Effector memory CD4-positive, alpha-beta T cell (primary cell): ENCODE data around the gene STIL.

Source experiments
- DNase-seq, 3 donors: peaks; one replicate each; pipeline ENCODE4 v3.0.0-alpha.2; 2020
- H3K27ac ChIP-seq: 2 replicates; pipeline ENCODE4 v1.7.0; 2013; ENCODE audit warnings: mild to moderate bottlenecking, low read length, moderate library complexity; ENCODE audit not compliant: insufficient read depth, poor library complexity, severe bottlenecking
- H3K27me3 ChIP-seq: replicated peaks from 2 replicates; pipeline ENCODE4 v1.7.0; 2013; ENCODE audit warnings: mild to moderate bottlenecking, low read length; ENCODE audit not compliant: insufficient read depth, control insufficient read depth, poor library complexity, severe bottlenecking
- H3K36me3 ChIP-seq: 2 replicates; pipeline ENCODE4 v1.7.0; 2013; ENCODE audit warnings: mild to moderate bottlenecking, low read length, moderate library complexity; ENCODE audit not compliant: control insufficient read depth, insufficient read depth
- H3K4me1 ChIP-seq: 2 replicates; pipeline ENCODE4 v1.7.0; 2013; ENCODE audit warnings: low read length, mild to moderate bottlenecking; ENCODE audit not compliant: control insufficient read depth, insufficient read depth, poor library complexity, severe bottlenecking
- H3K4me3 ChIP-seq: 2 replicates; pipeline ENCODE4 v1.7.0; 2013; ENCODE audit warnings: low read length, low read depth, mild to moderate bottlenecking; ENCODE audit not compliant: insufficient read depth, poor library complexity, severe bottlenecking
- H3K9me3 ChIP-seq: 2 replicates; pipeline ENCODE4 v1.7.0; 2013; ENCODE audit warnings: mild to moderate bottlenecking, low read length, moderate library complexity; ENCODE audit not compliant: control insufficient read depth

The STIL gene

DNA sequence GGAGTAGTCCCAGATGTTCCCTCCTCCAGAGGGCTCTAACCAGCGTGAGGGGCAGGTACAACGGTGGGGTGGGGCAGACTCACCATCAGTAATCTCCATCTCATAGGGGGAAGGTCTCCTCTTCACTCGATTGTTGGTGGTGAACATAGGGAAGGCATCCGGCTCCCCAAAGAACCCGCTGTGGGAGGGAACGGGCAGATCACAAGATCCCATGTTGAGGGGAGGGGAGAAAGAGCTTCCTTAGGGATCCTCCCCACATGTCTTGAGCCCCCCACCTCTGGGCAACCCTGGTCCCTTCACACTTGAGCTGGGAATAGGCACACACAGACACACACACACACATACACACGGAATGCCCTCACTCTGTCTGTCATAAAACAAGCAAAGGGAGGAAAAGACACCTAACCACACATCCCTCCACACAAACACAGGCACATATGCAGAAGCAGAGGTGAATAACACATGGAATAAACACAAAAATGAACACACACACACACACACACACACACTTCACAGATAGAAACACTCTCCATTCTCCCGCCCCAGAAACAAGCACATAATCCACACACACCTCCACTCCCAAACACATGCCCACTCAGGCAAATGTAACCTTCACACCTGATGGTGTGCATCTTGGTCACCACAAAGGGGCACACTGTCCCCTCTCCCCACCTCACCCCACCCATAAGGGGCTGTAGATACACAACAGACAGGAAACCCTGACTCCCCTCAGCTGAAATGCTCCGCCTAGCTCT, 89.8 kb downstream of the STIL start:
- H3K4me3 ChIP-seq: no peak overlapping the region
- H3K27ac ChIP-seq: no peak overlapping the region
- no peaks in the 10 kb centered on the region for H3K36me3 ChIP-seq
- peaks cover 7% of the 10 kb centered on the region for H3K4me1 ChIP-seq
- peaks cover 56% of the 10 kb centered on the region for H3K27me3 ChIP-seq
- DNase-seq: no peak
- no peaks in the 10 kb centered on the region for H3K9me3 ChIP-seq

DNA sequence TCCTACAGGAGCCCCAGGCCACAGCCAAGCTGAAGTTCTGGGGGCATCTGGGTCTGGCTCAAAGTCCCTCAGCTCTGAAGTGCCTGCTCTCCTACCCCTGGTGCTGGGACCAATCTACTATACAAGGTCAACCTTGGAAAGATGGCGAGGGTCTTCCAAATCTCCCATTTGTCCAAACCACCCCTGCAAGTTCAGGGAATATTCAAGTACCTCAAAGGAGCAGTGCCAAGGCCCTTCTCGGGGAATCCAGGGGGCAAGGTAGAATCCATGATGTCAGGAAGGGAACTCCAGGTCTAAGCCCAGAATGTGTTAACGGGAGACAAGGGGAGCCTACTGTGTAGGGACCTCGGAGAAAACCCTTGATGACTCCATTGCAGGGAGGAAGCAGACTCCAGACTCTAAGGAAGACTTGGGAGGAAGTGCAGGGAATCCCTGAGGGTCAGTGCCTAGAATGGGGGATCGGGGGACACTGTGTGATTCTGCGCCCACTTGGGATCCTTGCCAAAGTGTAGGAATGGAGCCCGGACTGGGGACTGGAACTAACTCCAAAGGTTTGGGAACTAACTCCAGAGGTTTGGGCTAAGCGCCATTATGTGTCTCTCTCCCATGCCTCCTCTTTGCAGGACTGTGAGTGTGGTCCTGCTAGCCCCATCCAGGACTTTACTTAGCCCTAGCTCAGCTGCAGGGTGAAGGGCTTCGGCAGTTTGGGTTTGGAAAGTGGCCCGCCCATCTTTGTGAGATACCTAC, 90.6 kb downstream of the STIL start:
- DNase-seq: no peak
- Histone ChIP-seq H3K9me3 (no peaks in the 10 kb centered on the region), H3K4me3 (no peak overlapping the region), H3K27me3 (peaks cover 49% of the 10 kb centered on the region), H3K36me3 (no peaks in the 10 kb centered on the region), H3K4me1 (peaks cover 6% of the 10 kb centered on the region), H3K27ac (no peak overlapping the region)

DNA sequence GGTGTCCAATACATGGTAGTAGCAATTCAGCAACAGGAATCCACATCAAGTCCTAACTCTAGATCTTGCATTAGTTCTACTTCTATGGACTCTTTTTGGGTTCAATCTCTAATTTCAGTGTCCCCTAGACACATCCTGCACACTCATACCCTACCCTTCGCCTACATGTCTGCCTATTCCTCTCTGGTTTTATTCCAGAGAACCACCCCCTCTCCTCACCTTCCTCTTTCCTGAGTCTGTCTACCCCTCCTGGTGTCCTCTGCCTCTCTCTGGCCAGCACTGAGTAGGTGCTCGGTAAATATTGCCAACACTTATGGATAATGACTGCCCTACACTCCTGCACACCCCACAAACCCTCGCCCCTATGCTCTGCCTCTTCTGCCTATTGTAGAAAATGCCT, 91.5 kb downstream of the STIL start:
- Histone ChIP-seq H3K4me1 (peaks cover 6% of the 10 kb centered on the region), H3K9me3 (no peaks in the 10 kb centered on the region), H3K27me3 (peaks cover 40% of the 10 kb centered on the region), H3K36me3 (no peaks in the 10 kb centered on the region), H3K4me3 (no peak overlapping the region), H3K27ac (no peak overlapping the region)
- DNase-seq: no peak

DNA sequence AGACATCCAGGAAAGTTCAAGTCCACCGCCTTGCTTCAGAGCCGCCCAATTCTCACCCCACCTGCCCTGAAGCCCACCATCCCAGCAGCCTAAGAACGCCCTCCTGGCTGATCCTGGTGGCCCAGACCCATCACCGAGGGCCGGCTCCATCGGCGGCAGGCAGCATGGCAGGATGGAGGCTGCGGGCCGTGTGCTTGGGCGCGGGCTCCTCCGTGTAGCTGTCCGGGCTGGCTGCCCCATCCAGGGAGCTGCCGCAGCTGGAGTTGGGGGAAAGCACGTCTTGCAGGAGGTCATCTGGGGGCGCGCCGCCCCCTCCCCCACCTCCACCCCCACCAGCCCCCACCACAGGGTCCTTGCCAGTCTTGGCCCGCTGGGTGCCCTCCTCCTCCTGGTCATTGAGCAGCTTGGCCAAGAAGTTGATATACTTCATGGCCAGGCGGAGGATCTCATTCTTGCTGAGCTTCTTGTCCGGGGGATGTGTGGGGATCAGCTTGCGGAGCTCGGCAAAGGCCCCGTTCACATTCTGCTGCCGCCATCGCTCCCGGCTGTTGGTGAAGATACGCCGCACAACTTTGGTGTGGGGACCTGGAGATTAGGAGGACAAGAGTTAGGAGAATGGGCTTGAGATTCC, 94.2 kb downstream of the STIL start:
- no peak overlapping the region for H3K27ac ChIP-seq
- H3K36me3 ChIP-seq: no peaks in the 10 kb centered on the region
- no peaks in the 10 kb centered on the region for H3K4me1 ChIP-seq
- peaks cover 18% of the 10 kb centered on the region for H3K27me3 ChIP-seq
- DNase-seq: no peak
- no peaks in the 10 kb centered on the region for H3K9me3 ChIP-seq
- no peak overlapping the region for H3K4me3 ChIP-seq

DNA sequence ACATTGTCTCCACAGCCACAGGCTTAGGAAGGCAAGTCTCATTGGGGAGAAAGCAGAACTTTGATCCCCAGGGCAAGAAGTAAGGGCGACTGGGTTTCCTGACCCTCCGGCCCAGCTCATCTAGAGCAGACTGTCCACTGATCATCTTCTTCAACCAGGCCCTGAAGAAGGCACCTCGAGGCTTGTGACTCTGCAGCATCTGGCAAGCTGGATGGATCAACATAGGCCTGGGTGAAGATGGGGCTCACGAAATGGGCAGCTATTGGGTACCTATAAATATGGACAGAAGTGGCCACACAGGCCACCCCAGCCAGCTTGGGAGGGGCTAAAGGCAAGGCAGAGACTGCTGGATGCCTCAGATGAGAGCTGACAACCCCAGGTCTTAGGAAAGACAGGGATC, 94.9 kb downstream of the STIL start:
- H3K27me3 ChIP-seq: peaks cover 11% of the 10 kb centered on the region
- H3K36me3 ChIP-seq: no peaks in the 10 kb centered on the region
- no peaks in the 10 kb centered on the region for H3K4me1 ChIP-seq
- H3K9me3 ChIP-seq: no peaks in the 10 kb centered on the region
- H3K4me3 ChIP-seq: no peak overlapping the region
- no peak for DNase-seq
- H3K27ac ChIP-seq: no peak overlapping the region

DNA sequence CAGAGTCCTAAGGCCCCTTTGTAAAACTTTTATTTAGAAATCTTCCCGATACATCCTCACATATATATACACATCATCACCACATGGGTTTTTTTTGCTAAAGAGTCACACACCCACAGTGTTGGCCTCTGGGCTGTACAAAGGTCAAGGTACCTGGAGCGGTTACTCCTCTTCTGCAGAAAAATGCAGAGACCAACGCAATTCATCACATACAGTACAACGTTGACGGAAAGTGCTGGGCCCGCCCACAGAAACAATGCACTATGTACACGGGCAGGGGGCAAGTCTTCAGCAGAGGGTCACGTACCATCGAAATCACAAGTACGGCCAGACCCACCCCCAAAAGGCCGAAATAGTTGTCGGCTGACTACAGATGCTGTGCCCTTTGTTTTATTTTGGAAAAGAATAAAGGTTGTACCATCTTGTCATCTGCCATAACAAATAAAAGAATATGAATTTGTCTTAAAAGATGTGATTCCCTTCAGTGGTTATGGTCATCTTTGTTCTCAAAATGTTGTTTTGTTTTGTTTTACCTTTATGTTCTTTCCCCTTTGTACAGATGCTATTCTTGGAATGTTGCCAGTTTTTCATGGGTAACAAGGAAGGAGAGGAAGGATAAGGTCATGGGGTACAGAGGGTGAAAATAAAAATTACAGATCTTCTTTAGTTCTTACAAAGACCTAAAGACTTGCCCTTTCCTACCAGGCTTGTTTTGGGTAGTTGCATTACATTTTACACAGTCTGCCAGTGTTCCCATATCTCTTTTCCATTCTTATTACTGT, 97.5 kb downstream of the STIL start:
- Histone ChIP-seq H3K4me3 (no peak overlapping the region), H3K4me1 (no peaks in the 10 kb centered on the region), H3K36me3 (no peaks in the 10 kb centered on the region), H3K27me3 (no peaks in the 10 kb centered on the region), H3K9me3 (no peaks in the 10 kb centered on the region), H3K27ac (no peak overlapping the region)
- no peak for DNase-seq

DNA sequence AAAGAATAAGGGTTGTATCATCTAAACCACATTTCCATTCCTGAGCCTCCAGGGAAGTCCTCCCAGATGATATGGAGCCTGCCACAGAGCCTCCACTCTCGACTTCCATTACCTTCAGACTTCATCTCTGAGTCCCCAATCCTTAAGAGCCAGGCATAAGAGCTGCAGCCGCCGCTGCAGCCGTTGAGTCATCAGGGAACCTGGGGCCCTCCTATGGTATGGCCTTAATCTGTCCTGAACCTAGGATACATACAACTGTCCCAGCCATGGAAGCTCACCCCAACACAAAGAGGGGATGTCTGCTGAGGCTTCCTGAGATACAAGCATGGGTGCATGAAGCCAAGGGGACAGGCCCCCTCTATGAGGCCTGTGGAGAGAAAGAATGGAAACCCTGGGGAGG, 98.2 kb downstream of the STIL start:
- Histone ChIP-seq H3K36me3 (no peaks in the 10 kb centered on the region), H3K4me3 (no peak overlapping the region), H3K9me3 (no peaks in the 10 kb centered on the region), H3K27me3 (no peaks in the 10 kb centered on the region), H3K27ac (no peak overlapping the region), H3K4me1 (no peaks in the 10 kb centered on the region)
- no peak for DNase-seq

DNA sequence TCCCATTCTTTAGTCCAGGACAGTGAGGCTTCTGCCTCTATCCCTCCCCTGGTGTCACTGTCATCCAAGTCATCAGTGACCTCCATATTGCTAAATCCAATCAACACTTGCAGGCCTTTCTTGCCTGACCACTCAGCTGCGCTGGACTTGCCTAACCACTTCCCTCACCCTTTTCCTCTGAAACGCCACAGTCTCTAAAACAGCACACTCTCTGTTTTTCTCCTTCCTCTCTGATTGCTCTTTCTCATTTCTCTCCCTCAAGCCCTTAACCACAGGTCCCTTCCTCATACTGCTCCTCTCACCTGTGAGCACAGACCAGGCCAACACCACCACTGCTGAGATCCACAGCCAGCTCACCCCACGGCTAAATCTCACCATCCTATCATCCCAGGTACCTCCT, 99.4 kb downstream of the STIL start:
- no peaks in the 10 kb centered on the region for H3K36me3 ChIP-seq
- H3K9me3 ChIP-seq: no peaks in the 10 kb centered on the region
- H3K4me3 ChIP-seq: no peak overlapping the region
- H3K27me3 ChIP-seq: no peaks in the 10 kb centered on the region
- no peaks in the 10 kb centered on the region for H3K4me1 ChIP-seq
- no peak overlapping the region for H3K27ac ChIP-seq
- no peak for DNase-seq

DNA sequence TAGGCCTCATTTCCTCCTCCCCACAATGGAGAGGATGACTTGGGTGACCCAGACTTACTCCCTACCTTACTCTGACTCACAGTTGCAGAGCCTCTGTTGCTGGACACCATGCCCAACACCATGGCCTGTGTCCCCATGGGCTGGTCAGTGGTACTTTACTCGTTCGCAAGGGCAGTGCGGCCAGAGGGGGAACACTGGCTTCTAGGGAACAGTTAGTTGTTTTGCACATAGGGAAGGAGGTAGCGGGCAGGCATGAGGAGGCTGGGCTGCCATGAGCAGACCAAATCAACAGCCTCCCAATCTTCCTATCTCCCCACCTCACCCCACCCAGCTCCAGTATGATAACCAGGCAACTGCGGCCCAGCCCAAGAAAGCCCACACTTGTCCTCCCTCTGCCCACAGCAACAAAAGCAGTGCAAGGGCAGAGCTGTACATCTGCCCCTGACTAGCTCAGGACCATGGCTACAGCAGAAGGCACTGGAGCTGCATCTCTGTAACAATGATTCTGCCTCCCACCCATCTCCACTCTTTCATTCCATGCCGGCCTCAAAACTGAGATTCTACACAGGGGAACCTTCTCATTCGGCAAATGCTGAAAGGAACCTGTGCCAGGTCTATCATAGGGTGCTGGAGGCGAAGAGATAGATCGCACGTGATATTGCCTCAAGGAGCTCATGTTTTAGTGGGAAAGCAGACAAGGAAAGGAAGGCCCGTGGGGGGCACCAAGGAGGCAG, 100.5 kb downstream of the STIL start:
- H3K27me3 ChIP-seq: no peaks in the 10 kb centered on the region
- DNase-seq: no peak
- H3K36me3 ChIP-seq: no peaks in the 10 kb centered on the region
- H3K4me1 ChIP-seq: no peaks in the 10 kb centered on the region
- no peak overlapping the region for H3K27ac ChIP-seq
- H3K9me3 ChIP-seq: no peaks in the 10 kb centered on the region
- H3K4me3 ChIP-seq: no peak overlapping the region
